HG02763 (cell line): ENCODE measurements around the gene PPP2R3B.
"Not testable (repeated sequence)": the region's sequence is repeated elsewhere in the genome, so short reads cannot be mapped to it uniquely, and the experiment has no call there.

Experiments used
- ATAC-seq: cut with Tn5 transposase; IDR thresholded peaks from one replicate; pipeline ENCODE4 v1.9.1; 2021; ENCODE audit warnings: mild to moderate bottlenecking, moderate library complexity; ENCODE audit not compliant: unreplicated experiment

PPP2R3B gene

DNA sequence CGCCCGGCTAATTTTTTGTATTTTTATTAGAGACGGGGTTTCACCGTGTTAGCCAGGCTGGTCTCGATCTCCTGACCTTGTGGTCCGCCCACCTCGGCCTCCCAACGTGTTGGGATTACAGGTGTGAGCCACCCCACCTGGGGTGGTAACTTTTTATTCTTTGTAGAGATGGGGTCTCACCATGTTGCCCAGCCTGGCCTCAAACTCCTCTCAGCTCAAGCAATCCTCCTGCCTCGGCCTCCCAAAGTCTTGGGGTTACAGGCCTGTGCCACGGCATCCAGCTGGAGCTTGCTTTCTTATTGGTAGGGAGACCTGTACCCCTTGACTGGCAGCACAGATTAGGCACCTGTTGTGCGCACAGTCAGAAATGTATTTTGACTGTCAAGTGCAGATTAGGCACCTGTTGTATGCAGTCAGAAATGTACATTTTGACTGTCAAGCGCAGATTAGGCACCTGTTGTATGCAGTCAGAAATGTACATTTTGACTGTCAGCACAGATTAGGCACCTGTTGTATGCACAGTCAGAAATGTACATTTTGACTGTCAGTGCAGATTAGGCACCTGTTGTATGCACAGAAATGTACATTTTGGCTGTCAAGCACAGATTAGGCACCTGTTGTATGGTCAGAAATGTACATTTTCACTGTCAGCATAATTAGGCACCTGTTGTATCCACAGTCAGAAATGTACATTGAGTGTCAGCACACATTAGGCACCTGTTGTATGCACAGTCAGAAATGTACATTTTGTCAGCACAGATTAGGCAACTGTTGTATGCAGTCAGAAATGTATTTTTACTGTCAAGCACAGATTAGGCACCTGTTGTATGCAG is 80.7 kb downstream of the PPP2R3B start:
- not testable (repeated sequence) for ATAC-seq

DNA sequence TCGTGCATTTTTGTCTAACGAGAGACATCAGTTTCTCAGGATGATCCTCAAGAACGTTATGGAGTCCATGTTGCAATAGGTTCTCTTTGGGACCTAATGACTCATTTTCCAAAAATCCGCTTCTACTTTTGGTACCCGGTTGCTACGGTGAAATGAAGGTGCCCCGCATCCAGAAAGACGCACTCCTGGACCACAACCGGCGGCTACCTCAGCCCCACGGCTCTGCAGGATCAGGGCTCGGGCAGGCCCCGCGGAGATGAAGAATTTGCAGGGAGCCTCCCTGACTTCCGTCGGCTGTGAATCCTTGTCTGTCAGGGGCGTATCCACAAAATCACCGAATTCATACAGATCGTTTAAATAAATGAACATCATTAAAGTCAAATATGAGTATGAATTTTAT is 83.7 kb downstream of the PPP2R3B start:
- ATAC-seq = no peak

- no peak for ATAC-seq
These were observed 86.4 kb downstream of the PPP2R3B start for GRCh38 chrX:300334-300733.

- ATAC-seq = no peak
These were observed 87.7 kb downstream of the PPP2R3B start for GRCh38 chrX:298993-299392.

GRCh38 chrX:295136-295535 is 91.6 kb downstream of the PPP2R3B start:
- ATAC-seq = no peak

DNA sequence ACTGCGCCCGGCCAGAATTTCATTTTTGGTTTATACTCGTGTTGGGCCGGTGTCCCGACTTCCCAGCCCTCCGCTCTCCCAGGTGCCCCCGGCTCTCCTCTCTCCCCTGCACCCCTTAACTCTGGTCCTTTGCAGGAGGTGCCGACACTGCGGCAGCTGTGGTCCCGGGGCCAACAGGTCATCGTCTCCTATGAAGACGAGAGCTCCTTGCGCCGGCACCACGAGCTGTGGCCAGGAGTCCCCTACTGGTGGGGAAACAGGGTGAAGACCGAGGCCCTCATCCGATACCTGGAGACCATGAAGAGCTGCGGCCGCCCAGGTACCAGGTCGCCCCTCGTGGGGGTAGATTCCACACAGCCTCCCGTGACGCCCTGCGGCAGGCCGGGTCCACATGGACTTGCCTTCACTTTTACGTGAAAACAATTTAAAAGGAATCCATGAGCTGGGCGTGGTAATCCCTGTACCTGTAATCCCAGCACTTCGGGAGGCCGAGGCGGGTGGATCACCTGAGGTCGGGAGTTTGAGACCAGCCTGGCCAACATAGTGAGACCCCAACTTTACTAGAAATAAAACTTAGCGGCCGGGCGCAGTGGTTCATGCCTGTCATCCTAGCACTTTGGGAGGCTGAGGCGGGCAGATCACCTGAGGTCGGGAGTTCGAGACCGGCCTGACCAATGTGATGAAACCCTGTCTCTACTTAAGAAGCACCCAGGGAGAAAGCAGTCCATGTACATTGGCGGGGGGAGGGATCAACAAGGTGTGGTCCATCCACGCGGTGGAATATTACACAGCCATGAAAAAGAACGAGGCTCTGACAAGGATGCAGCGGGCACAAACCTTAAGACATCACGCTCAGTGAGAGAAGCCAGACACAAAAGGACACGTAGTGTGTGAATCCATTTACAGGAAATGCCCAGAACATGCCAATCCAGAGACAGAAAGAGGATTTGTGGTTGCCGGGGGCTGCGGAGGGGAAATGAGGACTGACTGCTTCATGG is 93.5 kb downstream of the PPP2R3B start:
- ATAC-seq = no peak

DNA sequence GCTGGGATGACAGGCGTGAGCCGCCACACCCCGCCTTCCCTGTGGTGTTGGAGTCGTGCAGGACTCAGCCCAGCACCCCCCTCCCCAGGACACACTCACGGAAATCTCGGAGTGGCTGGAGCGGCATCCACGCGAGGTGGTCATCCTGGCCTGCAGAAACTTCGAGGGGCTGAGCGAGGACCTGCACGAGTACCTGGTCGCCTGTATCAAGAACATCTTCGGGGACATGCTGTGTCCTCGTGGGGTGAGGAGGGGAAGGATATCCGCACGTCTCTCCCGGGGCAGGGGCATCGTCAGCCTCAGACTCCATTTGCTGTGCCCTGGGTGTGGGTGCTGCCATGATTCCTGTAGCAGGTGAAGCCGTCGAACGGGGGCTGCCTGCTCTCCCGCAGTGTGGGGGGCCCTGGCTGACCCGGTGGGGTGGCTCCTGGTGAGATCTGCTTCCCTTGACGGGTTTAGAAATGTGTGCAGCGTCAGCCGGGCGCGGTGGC is 95.3 kb downstream of the PPP2R3B start:
- ATAC-seq = no peak

DNA sequence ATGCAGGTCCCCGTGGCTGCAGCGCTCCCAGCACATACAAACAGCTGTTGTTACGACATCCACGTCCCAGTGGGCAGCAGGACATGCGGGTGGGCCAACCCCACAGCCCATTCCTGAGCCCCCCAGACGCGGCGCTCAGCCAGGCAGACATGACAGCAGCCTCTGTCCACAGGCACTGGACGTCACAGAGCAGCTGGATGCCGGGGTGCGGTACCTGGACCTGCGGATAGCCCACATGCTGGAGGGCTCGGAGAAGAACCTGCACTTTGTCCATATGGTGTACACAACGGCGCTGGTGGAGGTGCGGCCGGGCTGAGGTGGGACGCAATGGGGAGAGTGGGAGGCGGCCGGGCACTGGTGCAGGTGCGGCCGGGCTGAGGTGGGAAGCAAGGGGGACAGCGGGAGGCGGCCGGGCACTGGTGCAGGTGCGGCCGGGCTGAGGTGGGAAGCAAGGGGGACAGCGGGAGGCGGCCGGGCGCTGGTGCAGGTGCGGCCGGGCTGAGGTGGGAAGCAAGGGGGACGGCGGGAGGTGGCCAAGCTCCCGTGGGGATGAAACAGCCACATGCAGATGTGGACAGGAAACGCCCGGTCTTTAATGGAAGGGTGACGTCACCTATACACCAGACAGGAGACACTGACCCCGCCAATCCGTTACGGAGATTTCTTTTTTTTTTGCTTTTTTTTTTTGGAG is 96.1 kb downstream of the PPP2R3B start:
- ATAC-seq = no peak

GRCh38 chrX:288561-288991 is 98.1 kb downstream of the PPP2R3B start:
- no peak for ATAC-seq

- no peak for ATAC-seq
These were observed 99.0 kb downstream of the PPP2R3B start for GRCh38 chrX:287670-288069.

DNA sequence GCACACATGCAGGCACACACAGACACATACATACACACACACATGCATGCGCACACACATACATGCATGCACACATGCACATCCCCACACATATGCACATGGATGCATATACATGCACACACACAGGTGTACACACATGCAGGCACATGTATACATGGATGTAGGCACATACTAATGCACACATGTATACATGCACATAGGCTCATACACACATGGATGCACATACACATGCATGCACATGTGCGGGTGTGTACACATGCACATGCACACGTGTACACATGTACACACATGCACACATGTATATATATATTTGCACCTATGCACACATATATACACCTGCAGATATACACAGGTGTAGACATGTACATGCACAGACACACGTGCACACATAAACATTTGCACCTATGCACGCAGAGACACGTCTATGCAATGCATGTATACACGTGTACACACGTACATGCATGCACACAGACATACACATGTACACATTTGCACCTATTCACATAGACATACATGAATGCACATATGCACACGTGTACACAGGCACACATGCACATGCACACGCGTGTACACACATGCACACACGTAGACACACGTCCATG is 101.5 kb downstream of the PPP2R3B start:
- ATAC-seq = no peak
